ENCODE data around the gene MYL11.
"Not testable (repeated sequence)": the region's sequence is repeated elsewhere in the genome, so short reads cannot be mapped to it uniquely, and the experiment has no call there.

DNA sequence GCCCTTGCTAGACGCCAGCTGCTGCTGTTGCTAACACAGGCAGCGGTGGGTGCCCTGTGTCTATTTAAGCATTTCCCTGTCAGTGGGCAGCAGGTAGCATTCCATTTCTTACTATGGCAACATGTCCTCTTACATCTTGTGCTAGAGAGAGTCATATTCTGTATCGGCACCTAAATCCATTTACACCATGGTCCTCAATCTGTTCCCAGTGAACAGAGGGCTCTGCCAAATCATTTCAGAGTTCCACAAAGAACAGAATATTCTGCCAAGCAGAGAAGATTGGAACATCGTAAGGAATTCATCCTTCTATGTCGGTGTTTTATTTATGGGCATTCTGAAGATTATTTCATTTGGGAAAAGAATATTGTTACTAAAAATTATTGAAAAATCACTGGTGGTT is 35.9 kb upstream of the MYL11 start:
- TF ChIP-seq, protein P1, sequence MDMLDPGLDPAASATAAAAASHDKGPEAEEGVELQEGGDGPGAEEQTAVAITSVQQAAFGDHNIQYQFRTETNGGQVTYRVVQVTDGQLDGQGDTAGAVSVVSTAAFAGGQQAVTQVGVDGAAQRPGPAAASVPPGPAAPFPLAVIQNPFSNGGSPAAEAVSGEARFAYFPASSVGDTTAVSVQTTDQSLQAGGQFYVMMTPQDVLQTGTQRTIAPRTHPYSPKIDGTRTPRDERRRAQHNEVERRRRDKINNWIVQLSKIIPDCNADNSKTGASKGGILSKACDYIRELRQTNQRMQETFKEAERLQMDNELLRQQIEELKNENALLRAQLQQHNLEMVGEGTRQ (IDR thresholded peaks at IDR 0.05): not testable (repeated sequence)
- TF ChIP-seq, protein P2, sequence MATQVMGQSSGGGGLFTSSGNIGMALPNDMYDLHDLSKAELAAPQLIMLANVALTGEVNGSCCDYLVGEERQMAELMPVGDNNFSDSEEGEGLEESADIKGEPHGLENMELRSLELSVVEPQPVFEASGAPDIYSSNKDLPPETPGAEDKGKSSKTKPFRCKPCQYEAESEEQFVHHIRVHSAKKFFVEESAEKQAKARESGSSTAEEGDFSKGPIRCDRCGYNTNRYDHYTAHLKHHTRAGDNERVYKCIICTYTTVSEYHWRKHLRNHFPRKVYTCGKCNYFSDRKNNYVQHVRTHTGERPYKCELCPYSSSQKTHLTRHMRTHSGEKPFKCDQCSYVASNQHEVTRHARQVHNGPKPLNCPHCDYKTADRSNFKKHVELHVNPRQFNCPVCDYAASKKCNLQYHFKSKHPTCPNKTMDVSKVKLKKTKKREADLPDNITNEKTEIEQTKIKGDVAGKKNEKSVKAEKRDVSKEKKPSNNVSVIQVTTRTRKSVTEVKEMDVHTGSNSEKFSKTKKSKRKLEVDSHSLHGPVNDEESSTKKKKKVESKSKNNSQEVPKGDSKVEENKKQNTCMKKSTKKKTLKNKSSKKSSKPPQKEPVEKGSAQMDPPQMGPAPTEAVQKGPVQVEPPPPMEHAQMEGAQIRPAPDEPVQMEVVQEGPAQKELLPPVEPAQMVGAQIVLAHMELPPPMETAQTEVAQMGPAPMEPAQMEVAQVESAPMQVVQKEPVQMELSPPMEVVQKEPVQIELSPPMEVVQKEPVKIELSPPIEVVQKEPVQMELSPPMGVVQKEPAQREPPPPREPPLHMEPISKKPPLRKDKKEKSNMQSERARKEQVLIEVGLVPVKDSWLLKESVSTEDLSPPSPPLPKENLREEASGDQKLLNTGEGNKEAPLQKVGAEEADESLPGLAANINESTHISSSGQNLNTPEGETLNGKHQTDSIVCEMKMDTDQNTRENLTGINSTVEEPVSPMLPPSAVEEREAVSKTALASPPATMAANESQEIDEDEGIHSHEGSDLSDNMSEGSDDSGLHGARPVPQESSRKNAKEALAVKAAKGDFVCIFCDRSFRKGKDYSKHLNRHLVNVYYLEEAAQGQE (IDR thresholded peaks at IDR 0.05): not testable (repeated sequence)
- TF ChIP-seq POLR2A (IDR thresholded peaks at IDR 0.05; ENCODE audit: low read length); EP300 (IDR thresholded peaks at IDR 0.05); SMC3 (IDR thresholded peaks at IDR 0.05); MYC (IDR thresholded peaks at IDR 0.05; ENCODE audit: borderline replicate concordance, low read length); RNF2 (IDR thresholded peaks at IDR 0.05; ENCODE audit: borderline replicate concordance, low read depth); EHMT2 (IDR thresholded peaks at IDR 0.05; ENCODE audit: low read depth); CHD2 (IDR thresholded peaks at IDR 0.05; ENCODE audit: low read length, partially characterized antibody); RARB (CRISPR knock-in tag; IDR thresholded peaks at IDR 0.05): not testable (repeated sequence)
- TF ChIP-seq, protein P3, sequence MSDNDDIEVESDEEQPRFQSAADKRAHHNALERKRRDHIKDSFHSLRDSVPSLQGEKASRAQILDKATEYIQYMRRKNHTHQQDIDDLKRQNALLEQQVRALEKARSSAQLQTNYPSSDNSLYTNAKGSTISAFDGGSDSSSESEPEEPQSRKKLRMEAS (IDR thresholded peaks at IDR 0.05): not testable (repeated sequence)
- TF ChIP-seq, protein P4, sequence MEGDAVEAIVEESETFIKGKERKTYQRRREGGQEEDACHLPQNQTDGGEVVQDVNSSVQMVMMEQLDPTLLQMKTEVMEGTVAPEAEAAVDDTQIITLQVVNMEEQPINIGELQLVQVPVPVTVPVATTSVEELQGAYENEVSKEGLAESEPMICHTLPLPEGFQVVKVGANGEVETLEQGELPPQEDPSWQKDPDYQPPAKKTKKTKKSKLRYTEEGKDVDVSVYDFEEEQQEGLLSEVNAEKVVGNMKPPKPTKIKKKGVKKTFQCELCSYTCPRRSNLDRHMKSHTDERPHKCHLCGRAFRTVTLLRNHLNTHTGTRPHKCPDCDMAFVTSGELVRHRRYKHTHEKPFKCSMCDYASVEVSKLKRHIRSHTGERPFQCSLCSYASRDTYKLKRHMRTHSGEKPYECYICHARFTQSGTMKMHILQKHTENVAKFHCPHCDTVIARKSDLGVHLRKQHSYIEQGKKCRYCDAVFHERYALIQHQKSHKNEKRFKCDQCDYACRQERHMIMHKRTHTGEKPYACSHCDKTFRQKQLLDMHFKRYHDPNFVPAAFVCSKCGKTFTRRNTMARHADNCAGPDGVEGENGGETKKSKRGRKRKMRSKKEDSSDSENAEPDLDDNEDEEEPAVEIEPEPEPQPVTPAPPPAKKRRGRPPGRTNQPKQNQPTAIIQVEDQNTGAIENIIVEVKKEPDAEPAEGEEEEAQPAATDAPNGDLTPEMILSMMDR (IDR thresholded peaks at IDR 0.05): not testable (repeated sequence)
- TF ChIP-seq, protein P5, sequence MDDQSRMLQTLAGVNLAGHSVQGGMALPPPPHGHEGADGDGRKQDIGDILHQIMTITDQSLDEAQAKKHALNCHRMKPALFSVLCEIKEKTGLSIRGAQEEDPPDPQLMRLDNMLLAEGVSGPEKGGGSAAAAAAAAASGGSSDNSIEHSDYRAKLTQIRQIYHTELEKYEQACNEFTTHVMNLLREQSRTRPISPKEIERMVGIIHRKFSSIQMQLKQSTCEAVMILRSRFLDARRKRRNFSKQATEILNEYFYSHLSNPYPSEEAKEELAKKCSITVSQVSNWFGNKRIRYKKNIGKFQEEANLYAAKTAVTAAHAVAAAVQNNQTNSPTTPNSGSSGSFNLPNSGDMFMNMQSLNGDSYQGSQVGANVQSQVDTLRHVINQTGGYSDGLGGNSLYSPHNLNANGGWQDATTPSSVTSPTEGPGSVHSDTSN (IDR thresholded peaks at IDR 0.05): not testable (repeated sequence)
